Measurements from ENCODE around the gene ABCC9.

GRCh38 chr12:21972055-21972454 is 30.8 kb upstream of the ABCC9 start:
- TF ChIP-seq ZNF384 (IDR thresholded peaks at IDR 0.05) (no peak), BHLHE40 (IDR thresholded peaks at IDR 0.05; ENCODE audit: borderline replicate concordance) (no peak), SUZ12 (IDR thresholded peaks at IDR 0.05) (no peak), PKNOX1 (IDR thresholded peaks at IDR 0.05) (no peak), FOXA1 (IDR thresholded peaks at IDR 0.05) (no peak)

Data from HEK293T (cell line).